IgD-negative memory B cell (primary cell): ENCODE results near the gene MPZ. TPM values are rescaled to one million over a fixed set of nuclear protein-coding genes. Genes with fewer than 3 reads are reported as not detected.

Source experiments
- H3K27ac Mint-ChIP-seq, 3 donors: one replicate each; pipeline ENCODE4 v1.8.0; 2020 to 2022; ENCODE audit warnings: mild to moderate bottlenecking in 3 of 3, mixed read lengths in 3 of 3, moderate library complexity in 1 of 3
- H3K27me3 Mint-ChIP-seq: one replicate; pipeline ENCODE4 v1.8.0; 2021; ENCODE audit warnings: mixed read lengths
- H3K36me3 Mint-ChIP-seq: one replicate; pipeline ENCODE4 v1.8.0; 2020; ENCODE audit warnings: mild to moderate bottlenecking, mixed read lengths
- H3K4me1 Mint-ChIP-seq, 3 donors: one replicate each; pipeline ENCODE4 v1.8.0; 2020 to 2022; ENCODE audit warnings: mixed read lengths in 3 of 3, mild to moderate bottlenecking in 1 of 3
- H3K4me3 Mint-ChIP-seq, 4 donors: one replicate each; pipeline ENCODE4 v1.8.0; 2020 to 2022; ENCODE audit warnings: mild to moderate bottlenecking in 4 of 4, mixed read lengths in 4 of 4, moderate library complexity in 3 of 4
- H3K9me3 Mint-ChIP-seq, 3 donors: one replicate each; pipeline ENCODE4 v1.8.0; 2020 to 2021; ENCODE audit warnings: mixed read lengths in 3 of 3, mild to moderate bottlenecking in 1 of 3
- polyA plus RNA-seq: library from polyadenylated mRNA; unstranded; fragments of 300-500 nt; fragmentation: Illumina TruSeq; gene quantifications from one replicate; pipeline ENCODE4 v1.2.3, GENCODE V29; 2021

MPZ gene
- polyA plus RNA-seq, 1 donor from 2014 or later = not detected

- H3K9me3 Mint-ChIP-seq = no peaks in the 10 kb centered on the region
- no peaks in the 10 kb centered on the region for H3K27me3 Mint-ChIP-seq
- H3K36me3 Mint-ChIP-seq = no peaks in the 10 kb centered on the region
- no peak overlapping the region for H3K27ac Mint-ChIP-seq
- peak overlapping the region in 1 of 4 donors; percentile 98 for H3K4me3 Mint-ChIP-seq
- H3K4me1 Mint-ChIP-seq = peaks cover 15 to 25% (median 23%) of the 10 kb centered on the region in 3 donors
Observed at GRCh38 chr1:161311595-161312181, 1.9 kb upstream of the MPZ start.

- Mint-ChIP-seq H3K36me3 (peaks cover 2% of the 10 kb centered on the region), H3K27me3 (no peaks in the 10 kb centered on the region), H3K4me1 (peaks cover 23 to 32% (median 26%) of the 10 kb centered on the region in 3 donors), H3K9me3 (no peaks in the 10 kb centered on the region), H3K27ac (peak overlapping the region; percentile 3 to 94 (median 79)), H3K4me3 (peak overlapping the region in 1 of 4 donors; percentile 94)
Observed at GRCh38 chr1:161307892-161308638, 1.7 kb downstream of the MPZ start.

DNA sequence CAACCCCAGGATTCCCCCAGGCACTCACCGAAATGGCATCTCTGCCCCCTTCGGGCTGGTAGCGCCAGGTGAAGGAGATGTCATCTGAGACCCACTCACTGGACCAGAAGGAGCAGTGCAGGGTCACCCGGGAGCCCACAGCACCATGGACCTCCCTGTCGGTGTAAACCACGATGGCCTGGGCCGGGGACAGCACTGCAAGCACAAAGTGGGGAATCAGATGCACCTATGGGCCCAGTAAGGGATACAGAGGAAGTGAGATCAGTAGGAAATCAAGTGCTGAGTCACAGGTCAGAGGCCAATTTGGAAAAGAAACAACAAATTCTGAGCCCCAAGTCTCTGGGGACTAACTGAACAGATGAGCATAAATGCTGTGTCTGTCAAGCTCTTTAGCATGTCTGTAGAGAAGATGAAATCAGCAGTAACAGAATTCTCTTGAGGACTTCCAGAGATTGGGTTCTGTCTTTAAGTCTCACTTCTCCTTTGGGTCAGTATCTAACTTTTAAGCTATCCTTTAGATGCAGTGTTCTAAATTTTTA is 2.5 kb downstream of the MPZ start:
- Mint-ChIP-seq H3K36me3 (peaks cover 2% of the 10 kb centered on the region), H3K4me1 (peaks cover 23 to 32% (median 26%) of the 10 kb centered on the region in 3 donors), H3K27ac (peak overlapping the region; percentile 3 to 96 (median 94)), H3K4me3 (peak overlapping the region in 3 of 4 donors; percentile 29 to 94 (median 48)), H3K27me3 (no peaks in the 10 kb centered on the region), H3K9me3 (no peaks in the 10 kb centered on the region)

- Mint-ChIP-seq H3K9me3 (no peaks in the 10 kb centered on the region), H3K36me3 (peaks cover 2% of the 10 kb centered on the region), H3K27ac (peak overlapping the region; percentile 57 to 96 (median 94)), H3K4me1 (peaks cover 23 to 32% (median 26%) of the 10 kb centered on the region in 3 donors), H3K4me3 (peak overlapping the region; percentile 94 to 99 (median 98)), H3K27me3 (no peaks in the 10 kb centered on the region)
Observed at GRCh38 chr1:161305867-161306519, 3.8 kb downstream of the MPZ start.

DNA sequence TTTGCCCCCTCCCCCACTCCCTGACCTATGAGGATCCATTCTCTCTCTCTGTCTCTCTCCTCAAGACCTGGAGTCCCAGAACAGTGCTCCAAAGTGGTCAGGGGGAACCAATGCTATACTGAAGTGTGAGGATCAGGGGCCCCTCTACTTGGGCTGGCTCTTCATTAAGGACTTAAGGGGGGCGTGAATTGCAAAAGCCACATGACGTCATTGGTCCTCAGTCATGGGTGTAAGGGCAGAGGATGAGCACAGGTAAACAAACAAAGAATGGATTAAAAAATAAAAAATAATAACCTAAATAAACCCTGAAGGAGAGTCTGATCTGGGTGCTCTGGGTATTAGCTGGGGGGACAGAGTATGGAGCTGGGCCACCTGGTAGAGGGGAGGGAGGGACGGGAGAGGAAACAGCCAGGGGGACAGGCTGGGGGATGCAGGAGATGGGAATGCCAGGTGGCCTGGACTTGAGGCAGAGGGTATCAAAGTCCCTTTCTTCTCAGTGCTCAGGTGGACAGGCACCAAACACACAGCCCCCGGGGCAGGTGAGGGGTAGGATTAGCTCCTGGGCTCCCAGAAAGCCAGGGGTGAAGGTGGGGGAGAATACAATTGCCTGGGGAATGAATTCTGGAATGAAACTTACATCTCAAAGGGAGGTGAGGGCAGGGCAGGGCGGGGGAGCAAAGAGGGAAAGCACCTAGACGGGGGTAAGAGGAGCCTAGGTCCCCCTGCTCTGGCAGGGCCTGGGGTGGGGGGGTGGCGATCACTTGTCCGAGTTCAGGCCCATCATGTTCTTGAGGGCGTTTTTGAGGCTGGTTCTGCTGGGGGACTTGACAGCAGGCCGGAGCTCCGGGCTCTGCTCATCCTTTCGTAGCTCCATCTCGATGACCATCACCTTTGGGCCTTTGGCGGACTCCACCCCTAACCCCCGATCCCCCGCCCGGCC is 4.6 kb downstream of the MPZ start:
- H3K4me3 Mint-ChIP-seq = peak overlapping the region; percentile 94 to 99 (median 98)
- H3K36me3 Mint-ChIP-seq = peaks cover 2% of the 10 kb centered on the region
- H3K27me3 Mint-ChIP-seq = no peaks in the 10 kb centered on the region
- peaks cover 23 to 30% (median 26%) of the 10 kb centered on the region in 3 donors for H3K4me1 Mint-ChIP-seq
- peak overlapping the region; percentile 57 to 96 (median 94) for H3K27ac Mint-ChIP-seq
- H3K9me3 Mint-ChIP-seq = no peaks in the 10 kb centered on the region

DNA sequence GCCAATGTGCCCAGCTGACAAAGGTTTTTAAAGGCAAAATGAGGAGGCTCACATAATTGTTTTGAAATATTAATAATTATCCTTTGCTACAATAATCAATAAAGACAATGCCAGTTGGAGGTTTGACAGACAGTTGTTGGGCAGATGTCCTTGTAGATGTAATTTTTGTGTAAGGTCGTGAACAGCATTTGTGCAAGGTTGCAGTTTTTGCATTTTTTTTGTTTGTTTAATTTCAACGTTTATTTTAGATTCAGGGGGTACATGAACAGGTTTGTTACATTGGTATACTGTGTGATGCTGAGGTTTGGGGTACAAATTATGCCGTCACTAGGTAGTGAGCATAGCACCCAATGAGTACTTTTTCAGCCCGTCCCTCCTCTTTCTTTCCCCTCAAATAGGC is 9.3 kb downstream of the MPZ start:
- Mint-ChIP-seq H3K4me3 (peak overlapping the region in 1 of 4 donors; percentile 23), H3K4me1 (peaks cover 12 to 23% (median 20%) of the 10 kb centered on the region in 3 donors), H3K27ac (no peak overlapping the region), H3K36me3 (no peaks in the 10 kb centered on the region), H3K27me3 (no peaks in the 10 kb centered on the region), H3K9me3 (no peaks in the 10 kb centered on the region)

DNA sequence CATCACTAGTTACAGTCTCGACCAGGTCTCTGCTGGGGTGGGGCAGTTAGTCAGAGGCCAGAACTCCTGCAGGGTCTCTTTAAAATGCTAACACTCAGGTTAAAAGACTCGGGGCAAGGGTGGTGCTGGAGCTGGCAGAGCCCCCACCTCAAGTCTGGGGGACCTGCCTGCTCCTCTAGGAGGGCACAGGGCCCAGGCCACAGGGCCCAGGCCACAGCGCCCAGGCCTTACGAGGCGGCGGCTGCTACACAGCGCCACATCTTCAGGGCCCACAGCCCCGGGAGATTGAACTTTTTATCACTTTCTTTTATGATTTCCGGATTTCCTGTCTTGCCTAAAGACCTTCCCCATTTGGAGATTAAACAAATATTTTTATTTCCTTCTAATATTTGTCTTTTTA is 10.4 kb downstream of the MPZ start:
- Mint-ChIP-seq H3K27me3 (no peaks in the 10 kb centered on the region), H3K4me3 (no peak overlapping the region), H3K36me3 (no peaks in the 10 kb centered on the region), H3K9me3 (no peaks in the 10 kb centered on the region), H3K27ac (no peak overlapping the region), H3K4me1 (peaks cover 10 to 13% (median 12%) of the 10 kb centered on the region in 3 donors)

DNA sequence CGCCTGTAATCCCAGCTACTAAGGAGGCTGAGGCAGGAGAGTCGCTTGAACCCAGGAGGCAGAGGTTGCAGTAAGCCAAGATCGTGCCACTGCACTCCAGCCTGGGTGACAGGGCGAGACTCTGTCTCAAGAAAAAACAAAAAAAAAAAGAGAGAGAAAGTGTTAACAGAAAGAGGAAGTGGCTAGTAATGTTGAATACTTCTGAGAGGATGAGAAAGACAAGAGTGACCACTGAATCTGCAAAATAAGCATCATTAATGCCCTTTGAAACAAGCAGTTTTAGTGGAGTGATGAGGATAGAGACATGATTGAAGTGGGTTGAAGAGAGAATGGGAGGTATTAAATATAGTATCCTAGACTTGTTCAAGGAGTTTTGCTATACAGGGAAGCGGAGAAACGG is 11.7 kb downstream of the MPZ start:
- no peaks in the 10 kb centered on the region for H3K27me3 Mint-ChIP-seq
- peaks cover 5 to 10% (median 9%) of the 10 kb centered on the region in 3 donors for H3K4me1 Mint-ChIP-seq
- peak overlapping the region in 1 of 3 donors; percentile 8 for H3K27ac Mint-ChIP-seq
- H3K9me3 Mint-ChIP-seq = no peaks in the 10 kb centered on the region
- no peaks in the 10 kb centered on the region for H3K36me3 Mint-ChIP-seq
- H3K4me3 Mint-ChIP-seq = peak overlapping the region in 1 of 4 donors; percentile 2

DNA sequence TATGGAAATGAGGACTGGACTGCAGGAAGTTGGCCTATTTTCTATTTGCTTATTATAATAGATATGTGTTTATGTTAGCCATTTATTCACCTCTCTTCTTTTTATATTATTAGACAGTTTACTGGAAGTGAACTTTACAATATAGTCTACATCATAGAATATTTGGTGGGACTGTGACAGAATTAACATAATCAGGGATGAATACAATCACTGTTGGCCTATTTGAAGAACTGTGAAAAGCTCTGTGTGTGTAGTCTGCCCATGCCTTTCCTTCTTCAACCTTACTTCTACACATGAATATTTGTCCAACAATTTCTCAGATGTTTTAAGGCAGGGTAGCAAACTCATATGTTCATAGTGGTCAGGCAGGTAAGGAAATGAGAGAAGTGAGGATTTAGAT is 12.4 kb downstream of the MPZ start:
- no peaks in the 10 kb centered on the region for H3K27me3 Mint-ChIP-seq
- no peak overlapping the region for H3K27ac Mint-ChIP-seq
- H3K9me3 Mint-ChIP-seq = no peaks in the 10 kb centered on the region
- H3K4me3 Mint-ChIP-seq = no peak overlapping the region
- H3K4me1 Mint-ChIP-seq = peaks cover 5 to 10% (median 9%) of the 10 kb centered on the region in 3 donors
- H3K36me3 Mint-ChIP-seq = no peaks in the 10 kb centered on the region

- Mint-ChIP-seq H3K9me3 (no peaks in the 10 kb centered on the region), H3K27me3 (peaks cover 2% of the 10 kb centered on the region), H3K4me1 (peaks cover 0 to 2% (median 0%) of the 10 kb centered on the region in 3 donors), H3K36me3 (peaks cover 2% of the 10 kb centered on the region), H3K27ac (peak overlapping the region in 1 of 3 donors; percentile 47), H3K4me3 (no peak overlapping the region)
Observed at GRCh38 chr1:161290779-161291178, 19.0 kb downstream of the MPZ start.

DNA sequence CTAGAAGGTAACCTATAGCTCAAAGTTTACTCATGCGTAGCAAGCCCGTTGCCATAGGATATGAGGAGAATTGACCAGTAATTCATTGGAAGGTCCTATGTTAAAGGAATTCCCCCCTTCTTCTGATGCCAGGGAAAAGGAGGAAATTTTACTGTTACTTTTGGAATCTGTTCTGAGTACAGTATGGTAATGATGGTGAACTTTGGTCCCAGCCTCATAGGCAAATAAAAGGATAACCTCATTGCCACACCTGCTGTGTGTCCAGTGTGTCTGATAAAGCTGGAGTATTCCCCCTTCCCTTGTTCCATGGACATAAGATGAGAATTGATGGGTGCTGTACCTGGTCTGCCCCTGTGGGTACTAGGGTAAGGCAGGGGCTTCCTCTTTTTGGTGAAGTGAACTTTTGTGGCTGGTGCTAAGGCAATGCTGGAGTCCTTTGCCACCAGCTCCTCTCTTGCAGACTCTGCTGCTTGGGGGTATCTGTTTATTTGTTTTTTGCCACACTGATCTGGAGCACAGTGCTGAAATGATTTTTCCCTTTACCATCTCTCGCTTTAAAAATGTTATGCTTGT is 22.2 kb downstream of the MPZ start:
- peaks cover 4% of the 10 kb centered on the region for H3K27me3 Mint-ChIP-seq
- H3K36me3 Mint-ChIP-seq = peaks cover 2% of the 10 kb centered on the region
- H3K4me3 Mint-ChIP-seq = no peak overlapping the region
- H3K27ac Mint-ChIP-seq = no peak overlapping the region
- H3K9me3 Mint-ChIP-seq = no peaks in the 10 kb centered on the region
- peaks cover 0 to 9% (median 7%) of the 10 kb centered on the region in 3 donors for H3K4me1 Mint-ChIP-seq

DNA sequence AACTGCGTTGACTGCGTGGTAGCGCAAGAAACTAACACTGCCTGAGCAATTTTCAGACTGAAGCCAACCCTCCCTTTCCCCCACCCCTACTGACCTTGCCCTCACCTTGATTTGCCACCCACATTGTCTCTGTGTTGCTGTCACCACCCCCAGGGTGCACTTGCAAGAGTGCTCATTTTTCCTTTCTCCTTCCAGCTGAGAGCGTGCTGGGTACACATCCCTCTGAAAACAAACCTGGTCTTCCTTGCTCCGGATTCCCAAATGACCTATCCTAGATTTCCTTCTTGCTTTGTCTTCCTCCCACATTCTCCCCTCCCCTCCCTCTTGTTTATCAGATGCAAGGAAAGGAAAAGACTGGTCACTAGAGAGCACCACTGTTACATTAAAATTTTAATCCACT is 24.2 kb downstream of the MPZ start:
- Mint-ChIP-seq H3K36me3 (peaks cover 2% of the 10 kb centered on the region), H3K27me3 (peaks cover 4% of the 10 kb centered on the region), H3K27ac (no peak overlapping the region), H3K4me1 (peaks cover 0 to 8% (median 7%) of the 10 kb centered on the region in 3 donors), H3K9me3 (no peaks in the 10 kb centered on the region), H3K4me3 (no peak overlapping the region)

GRCh38 chr1:161285113-161285512 is 24.7 kb downstream of the MPZ start:
- Mint-ChIP-seq H3K36me3 (peaks cover 6% of the 10 kb centered on the region), H3K4me1 (peaks cover 0 to 9% (median 7%) of the 10 kb centered on the region in 3 donors), H3K9me3 (no peaks in the 10 kb centered on the region), H3K27me3 (peaks cover 6% of the 10 kb centered on the region), H3K4me3 (no peak overlapping the region), H3K27ac (no peak overlapping the region)

DNA sequence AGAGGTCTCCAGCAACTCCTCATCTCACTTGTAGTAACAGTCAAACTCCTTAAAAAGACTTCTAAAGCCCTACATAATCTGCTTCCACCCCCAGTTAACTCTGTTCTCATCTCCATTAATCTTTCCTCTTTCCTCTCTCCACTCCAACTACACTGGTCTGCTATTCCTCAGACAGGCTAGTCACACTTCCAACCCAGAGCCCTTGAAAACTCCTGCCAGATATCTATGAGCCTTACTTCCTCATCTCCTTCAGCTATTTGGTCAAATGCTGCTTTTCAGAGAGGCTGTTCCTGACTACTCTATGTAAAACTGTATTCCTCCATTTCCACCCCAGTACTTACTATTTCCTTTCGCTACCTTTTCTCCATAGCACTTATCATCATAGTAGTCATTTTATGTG is 26.8 kb downstream of the MPZ start:
- Mint-ChIP-seq H3K27ac (no peak overlapping the region), H3K36me3 (peaks cover 4% of the 10 kb centered on the region), H3K27me3 (peaks cover 6% of the 10 kb centered on the region), H3K4me1 (peaks cover 0 to 9% (median 7%) of the 10 kb centered on the region in 3 donors), H3K4me3 (no peak overlapping the region), H3K9me3 (no peaks in the 10 kb centered on the region)
